ENCODE measurements around the gene TPST1.

Gene TPST1

GRCh38 chr7:66335318-66335717, 130.2 kb downstream of the TPST1 start:
- H3K4me2 ChIP-seq (ENCODE audit: low read length): no peak overlapping the region
- no peaks in the 10 kb centered on the region for H3K27me3 ChIP-seq (ENCODE audit: low read depth, low read length)
- no peaks in the 10 kb centered on the region for H3K79me2 ChIP-seq (ENCODE audit: low read length)
- H4K20me1 ChIP-seq (ENCODE audit: insufficient read depth, low read length): no peaks in the 10 kb centered on the region
- H3K9me3 ChIP-seq (ENCODE audit: insufficient read depth, low read length): peaks cover 4% of the 10 kb centered on the region; the same call in 1 of the 2 replicates
- TF ChIP-seq CTCF (IDR thresholded peaks at IDR 0.05; ENCODE audit: low read depth, low read length): no peak
- no peaks in the 10 kb centered on the region for H3K4me1 ChIP-seq (ENCODE audit: low read length)
- H2AFZ ChIP-seq (ENCODE audit: low read depth, low read length): no peak overlapping the region
- no peak overlapping the region for H3K27ac ChIP-seq (ENCODE audit: low read length)
- H3K36me3 ChIP-seq (replicated peaks; ENCODE audit: low read depth, low read length): no peaks in the 10 kb centered on the region
- H3K4me3 ChIP-seq (ENCODE audit: low read length): no peak overlapping the region
- H3K9ac ChIP-seq (ENCODE audit: low read length): no peak overlapping the region

GRCh38 chr7:66336760-66337159, 131.6 kb downstream of the TPST1 start:
- Histone ChIP-seq H3K36me3 (replicated peaks; ENCODE audit: low read depth, low read length) (no peaks in the 10 kb centered on the region), H3K79me2 (ENCODE audit: low read length) (no peaks in the 10 kb centered on the region), H3K27ac (ENCODE audit: low read length) (no peak overlapping the region), H3K9me3 (ENCODE audit: insufficient read depth, low read length) (peaks cover 4% of the 10 kb centered on the region; the same call in 1 of the 2 replicates), H3K4me2 (ENCODE audit: low read length) (no peak overlapping the region), H3K4me1 (ENCODE audit: low read length) (no peaks in the 10 kb centered on the region), H4K20me1 (ENCODE audit: insufficient read depth, low read length) (no peaks in the 10 kb centered on the region), H3K4me3 (ENCODE audit: low read length) (no peak overlapping the region), H3K9ac (ENCODE audit: low read length) (no peak overlapping the region), H2AFZ (ENCODE audit: low read depth, low read length) (no peak overlapping the region), H3K27me3 (ENCODE audit: low read depth, low read length) (no peaks in the 10 kb centered on the region)
- no peak for TF ChIP-seq CTCF (IDR thresholded peaks at IDR 0.05; ENCODE audit: low read depth, low read length)
- TF ChIP-seq EZH2phosphoT487 (IDR thresholded peaks at IDR 0.05; ENCODE audit: low read depth): no peak

GRCh38 chr7:66339141-66339540, 134.0 kb downstream of the TPST1 start:
- H3K4me3 ChIP-seq (ENCODE audit: low read length): no peak overlapping the region

GRCh38 chr7:66344166-66344565, 139.0 kb downstream of the TPST1 start:
- no peaks in the 10 kb centered on the region for H3K79me2 ChIP-seq (ENCODE audit: low read length)
- H3K27ac ChIP-seq (ENCODE audit: low read length): no peak overlapping the region
- no peak overlapping the region for H2AFZ ChIP-seq (ENCODE audit: low read depth, low read length)
- H3K4me3 ChIP-seq (ENCODE audit: low read length): no peak overlapping the region
- H3K4me2 ChIP-seq (ENCODE audit: low read length): no peak overlapping the region
- no peaks in the 10 kb centered on the region for H3K36me3 ChIP-seq (replicated peaks; ENCODE audit: low read depth, low read length)
- H3K4me1 ChIP-seq (ENCODE audit: low read length): no peaks in the 10 kb centered on the region
- no peak for TF ChIP-seq CTCF (IDR thresholded peaks at IDR 0.05; ENCODE audit: low read depth, low read length)
- TF ChIP-seq EZH2phosphoT487 (IDR thresholded peaks at IDR 0.05; ENCODE audit: low read depth): no peak
- H3K9me3 ChIP-seq (ENCODE audit: insufficient read depth, low read length): no peaks in the 10 kb centered on the region
- no peaks in the 10 kb centered on the region for H3K27me3 ChIP-seq (ENCODE audit: low read depth, low read length)
- no peak overlapping the region for H3K9ac ChIP-seq (ENCODE audit: low read length)
- no peaks in the 10 kb centered on the region for H4K20me1 ChIP-seq (ENCODE audit: insufficient read depth, low read length)

More at GRCh38 chr7:66339141-66339540, 134.0 kb downstream of the TPST1 start:
- Histone ChIP-seq H3K9me3 (ENCODE audit: insufficient read depth, low read length) (peaks cover 4% of the 10 kb centered on the region; the same call in 1 of the 2 replicates), H3K9ac (ENCODE audit: low read length) (no peak overlapping the region), H4K20me1 (ENCODE audit: insufficient read depth, low read length) (no peaks in the 10 kb centered on the region), H3K79me2 (ENCODE audit: low read length) (no peaks in the 10 kb centered on the region), H3K4me1 (ENCODE audit: low read length) (no peaks in the 10 kb centered on the region), H3K27ac (ENCODE audit: low read length) (no peak overlapping the region), H3K36me3 (replicated peaks; ENCODE audit: low read depth, low read length) (no peaks in the 10 kb centered on the region), H3K27me3 (ENCODE audit: low read depth, low read length) (no peaks in the 10 kb centered on the region), H2AFZ (ENCODE audit: low read depth, low read length) (no peak overlapping the region), H3K4me2 (ENCODE audit: low read length) (no peak overlapping the region)
- TF ChIP-seq CTCF (IDR thresholded peaks at IDR 0.05; ENCODE audit: low read depth, low read length): no peak
- no peak for TF ChIP-seq EZH2phosphoT487 (IDR thresholded peaks at IDR 0.05; ENCODE audit: low read depth)
